Measurements from ENCODE around the gene GRIK5.

GRCh38 chr19:41959056-41960053 lies 110.7 kb downstream of the GRIK5 start, which contains the start of gene RABAC1:
- TF ChIP-seq YY1 (IDR thresholded peaks at IDR 0.05; ENCODE audit: insufficient read depth, insufficient read length) = peak; percentile 68
- no peak for TF ChIP-seq ZNF274 (IDR thresholded peaks at IDR 0.05; ENCODE audit: low read depth, low read length)
- TF ChIP-seq SUZ12 (IDR thresholded peaks at IDR 0.05; ENCODE audit: extremely low read depth, insufficient read depth, insufficient read length) = no peak

Data from NT2/D1 (cell line).